NOMO-1 (cell line): ENCODE measurements around the gene TNNI3K.

Experiments
- DNase-seq, 2 experiments: peaks; one replicate each; lab custom pipeline; 2025; ENCODE audit not compliant: unreplicated experiment in 2 of 2; lab: John Stamatoyannopoulos, UW

TNNI3K gene

DNA sequence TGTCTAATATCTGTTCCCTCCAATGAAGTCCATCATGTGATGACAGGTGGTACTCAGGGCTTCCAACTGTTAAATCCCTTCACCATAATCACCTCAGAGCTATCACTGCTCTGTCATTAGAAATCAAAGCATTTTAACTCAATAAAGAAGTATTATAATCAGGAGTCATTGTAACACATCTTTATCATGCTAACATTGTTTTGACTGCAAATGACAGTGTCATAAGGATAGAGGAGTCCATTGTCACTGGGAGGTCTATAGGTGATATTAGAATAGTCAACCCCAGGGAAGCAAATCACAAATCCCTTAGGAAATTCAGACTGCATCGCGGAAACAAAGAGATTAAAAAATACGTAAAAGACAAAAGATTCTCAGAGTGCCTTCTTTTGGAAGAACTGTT, 246.4 kb downstream of the TNNI3K start:
- DNase-seq: no peak

GRCh38 chr1:74485622-74486021, 250.4 kb downstream of the TNNI3K start:
- DNase-seq: no peak

DNA sequence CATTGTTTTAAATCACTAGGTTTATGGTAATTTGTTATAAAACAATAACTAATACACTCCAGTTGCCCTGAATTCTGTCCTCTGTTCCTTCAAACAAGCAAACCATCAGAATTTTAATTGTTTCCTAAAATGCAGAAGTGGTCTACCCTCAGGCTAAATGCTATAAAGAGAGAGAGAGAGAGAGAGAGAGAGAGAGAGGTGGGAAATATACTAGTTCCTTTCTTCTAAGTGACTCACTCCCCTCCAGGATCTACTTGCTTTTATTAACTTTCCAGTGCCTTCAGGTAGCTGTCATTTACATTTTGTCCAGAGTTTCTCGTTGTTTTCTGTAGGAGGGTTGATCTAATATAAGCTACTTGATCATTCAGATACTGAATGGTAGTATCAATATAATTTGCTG, 250.8 kb downstream of the TNNI3K start:
- no peak for DNase-seq

GRCh38 chr1:74496669-74497068, 261.5 kb downstream of the TNNI3K start:
- no peak for DNase-seq

GRCh38 chr1:74498901-74499300, 263.7 kb downstream of the TNNI3K start:
- DNase-seq: no peak

GRCh38 chr1:74502432-74502831, 267.2 kb downstream of the TNNI3K start:
- DNase-seq: peak in 1 of 2 experiments; percentile 3

- no peak for DNase-seq
These were observed 267.7 kb downstream of the TNNI3K start for GRCh38 chr1:74502858-74503257.

DNA sequence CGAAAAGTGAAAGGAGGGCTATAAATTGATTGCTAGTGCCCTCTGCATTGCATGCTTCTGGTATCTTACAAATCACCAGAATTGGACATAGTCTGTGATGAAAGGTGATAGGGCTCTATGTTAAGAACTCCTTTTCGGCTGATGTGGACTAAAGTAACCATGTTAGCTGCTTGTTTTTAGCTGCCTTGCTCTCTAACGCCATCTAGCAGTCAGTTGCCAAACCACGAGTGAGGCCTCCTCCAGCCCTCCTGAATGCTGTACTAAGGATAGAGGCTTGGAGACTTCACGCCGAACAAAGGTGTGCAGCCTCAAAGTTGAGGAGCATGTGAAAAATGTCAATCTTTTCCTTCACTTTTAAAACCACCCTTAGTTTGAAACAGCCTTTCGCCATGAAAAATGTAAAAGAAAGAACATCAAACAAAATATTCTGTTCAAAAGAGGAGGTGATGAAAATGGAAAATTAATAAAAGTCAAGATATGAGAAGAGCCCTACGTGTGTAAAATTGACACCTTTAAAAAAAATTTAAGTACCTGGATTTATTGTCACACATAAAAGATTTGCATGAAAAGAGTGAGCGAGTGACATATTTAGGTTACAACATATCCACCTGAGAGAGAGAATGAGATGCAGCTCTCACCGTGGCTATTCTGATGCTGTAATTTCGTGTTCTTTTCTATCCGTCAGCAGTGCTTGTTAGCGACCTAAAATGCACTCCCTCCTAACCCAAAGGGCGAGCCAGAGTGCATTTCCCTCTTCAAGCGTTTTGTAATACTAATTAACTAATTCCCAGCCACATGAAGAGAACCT, 269.1 kb downstream of the TNNI3K start:
- peak in 1 of 2 experiments; percentile 17 for DNase-seq

DNA sequence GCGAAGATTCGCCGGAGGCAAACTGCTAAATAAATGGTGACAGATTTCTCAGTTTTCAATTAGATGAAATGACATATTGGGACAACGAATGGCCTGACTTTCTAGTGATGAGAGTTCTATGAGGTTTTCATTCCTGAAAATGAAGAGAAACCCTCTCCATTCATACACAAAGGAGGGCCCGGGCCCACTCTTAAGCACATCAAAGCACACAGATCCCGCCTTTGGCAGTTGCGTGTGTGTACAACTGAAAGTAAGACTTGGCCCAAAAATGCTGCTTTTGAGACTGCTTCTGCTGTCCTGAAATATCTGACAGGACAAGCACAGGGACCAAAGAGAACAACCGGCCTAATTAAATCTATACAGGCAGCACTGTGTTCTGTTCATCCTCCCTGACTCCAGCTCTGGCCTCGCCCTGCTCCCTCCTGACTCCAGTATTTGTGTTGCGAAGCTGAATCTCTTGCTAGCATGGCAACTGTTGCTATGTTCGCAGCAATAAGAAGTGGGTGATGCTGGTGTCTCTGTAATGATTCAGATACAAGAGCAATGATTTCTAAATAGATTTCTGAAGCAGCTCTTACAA, 269.8 kb downstream of the TNNI3K start:
- DNase-seq: no peak

- no peak for DNase-seq
These were observed 270.9 kb downstream of the TNNI3K start for GRCh38 chr1:74505928-74506710.

GRCh38 chr1:74508449-74508848, 273.3 kb downstream of the TNNI3K start:
- no peak for DNase-seq

DNA sequence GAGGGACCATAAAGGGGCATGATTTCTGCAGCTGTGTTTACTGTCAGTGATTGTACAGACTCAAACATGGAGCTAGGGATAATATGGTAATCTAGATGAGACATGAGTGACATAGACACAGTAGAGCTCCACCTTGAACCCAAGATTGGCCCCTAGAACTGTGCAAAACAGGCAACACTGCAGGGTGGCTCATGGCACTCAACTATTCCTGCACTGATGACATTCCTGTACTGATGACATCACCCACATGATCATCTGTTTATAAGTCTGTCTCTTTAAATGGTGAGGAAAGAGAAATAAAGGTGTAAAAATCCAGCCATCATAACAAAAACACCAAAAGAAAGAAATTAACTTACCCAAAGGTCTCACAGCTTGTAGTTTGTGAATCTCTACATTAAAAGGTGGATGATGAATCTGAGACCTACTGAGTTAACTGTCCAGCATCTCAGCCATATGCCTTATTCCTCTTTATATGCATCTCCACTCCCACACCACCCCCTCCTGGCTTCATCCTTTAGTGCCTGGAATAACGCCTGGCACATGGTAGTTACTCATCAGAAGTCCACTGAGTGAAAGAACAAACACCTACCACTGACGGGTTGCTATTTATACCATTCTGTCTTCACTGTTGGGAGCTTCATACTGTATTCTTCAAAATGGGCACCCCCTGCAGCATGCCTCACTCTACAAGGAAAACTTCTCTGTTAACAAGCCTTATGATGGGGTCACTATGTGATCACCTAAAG, 277.2 kb downstream of the TNNI3K start, which contains the start of gene LRRC53:
Gene LRRC53, minus strand, starts transcription at position 442 of the 746 bp plus-strand sequence. CDS start 29,262 bp downstream, outside the sequence.
- no peak for DNase-seq

GRCh38 chr1:74513411-74514300, 278.5 kb downstream of the TNNI3K start:
- no peak for DNase-seq

- DNase-seq: no peak
These were observed 282.4 kb downstream of the TNNI3K start for GRCh38 chr1:74517599-74518051.

DNA sequence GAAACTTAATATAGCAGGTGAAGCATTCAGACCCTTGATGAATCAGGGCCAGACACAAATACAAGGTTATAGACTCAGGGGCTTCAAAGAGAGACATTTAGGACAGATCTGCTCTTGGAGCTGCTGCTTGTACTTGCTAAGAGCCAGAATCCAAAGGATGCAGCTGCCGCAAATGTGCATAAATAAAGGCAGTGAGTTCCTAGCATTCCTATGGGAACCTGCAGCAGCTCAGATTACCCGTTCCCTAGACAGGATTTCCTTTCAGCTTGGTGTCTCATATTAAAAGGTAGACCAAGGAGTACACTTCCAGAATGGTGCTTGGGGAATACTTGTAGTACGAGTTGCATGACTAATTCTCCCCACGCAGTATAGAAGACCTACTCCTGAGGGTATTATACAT, 287.0 kb downstream of the TNNI3K start:
- DNase-seq: no peak

DNA sequence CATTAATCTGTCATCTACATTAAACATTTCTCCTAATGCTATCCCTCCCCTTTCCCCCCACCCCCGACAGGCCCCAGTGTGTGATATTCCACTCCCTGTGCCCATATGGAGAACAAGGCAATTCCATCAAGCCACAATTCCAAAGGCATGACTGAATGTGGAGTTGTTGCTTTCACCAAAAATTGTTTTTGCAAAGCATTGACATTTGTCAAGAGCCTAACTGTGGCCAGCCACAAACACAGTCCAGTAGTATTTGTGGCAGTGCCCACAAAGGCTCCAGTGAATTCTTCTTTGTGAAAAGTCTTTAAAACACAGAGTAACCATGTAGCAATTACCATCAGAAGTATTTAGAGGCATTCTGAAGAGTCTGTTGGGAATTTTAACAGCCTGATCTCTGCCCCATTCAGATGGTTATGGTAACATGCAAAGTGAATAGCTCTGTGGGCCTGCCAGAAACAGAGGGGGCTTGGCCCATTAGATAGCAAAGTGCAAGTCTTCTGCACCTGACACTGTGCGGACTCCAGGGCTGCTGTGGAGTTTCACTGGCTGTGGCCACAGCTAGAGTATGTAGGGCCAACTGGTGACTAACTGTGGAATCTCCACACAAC, 288.8 kb downstream of the TNNI3K start:
- DNase-seq: no peak

DNA sequence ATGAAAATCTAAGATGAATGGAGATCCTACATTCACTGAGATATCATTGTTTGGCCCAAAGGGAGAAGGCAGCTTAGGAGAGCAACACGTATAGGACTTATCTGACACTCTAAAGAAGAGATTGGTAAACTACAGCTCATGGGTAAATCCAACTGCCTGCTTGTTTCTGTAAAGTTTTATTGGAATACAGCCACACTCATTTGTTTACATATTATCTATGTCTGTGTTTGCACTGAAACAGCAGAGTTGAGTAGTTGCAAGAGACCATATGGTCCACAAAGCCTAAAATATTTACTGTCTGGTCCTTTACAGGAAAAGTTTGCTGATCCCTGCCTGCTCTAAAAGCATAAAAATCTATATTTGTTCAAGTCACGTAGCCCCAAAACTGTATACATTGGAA, 291.5 kb downstream of the TNNI3K start:
- DNase-seq: no peak

- DNase-seq: no peak
These were observed 292.9 kb downstream of the TNNI3K start for GRCh38 chr1:74528123-74528522.

DNA sequence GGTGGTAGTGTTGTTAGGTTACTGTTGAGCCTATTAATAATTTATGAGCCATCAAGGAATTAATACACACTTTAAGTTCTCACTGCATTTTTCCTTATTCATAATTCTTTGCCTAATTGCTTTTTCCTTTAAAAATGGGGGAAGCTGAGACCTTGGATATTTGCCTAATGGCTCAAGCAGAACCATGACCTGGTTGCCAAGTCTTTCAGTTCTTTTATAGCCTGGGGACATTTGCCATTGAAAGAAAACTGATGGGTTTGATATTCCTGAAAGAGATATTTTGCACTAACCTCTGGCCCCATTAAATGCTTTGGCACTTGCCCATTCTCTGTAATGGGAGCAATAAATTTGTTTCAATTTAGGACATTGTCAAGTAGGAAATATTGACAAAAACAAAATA, 295.7 kb downstream of the TNNI3K start:
- DNase-seq: no peak
